ENCODE results near the gene CHURC1.

CHURC1 gene

GRCh38 chr14:64940336-64940910 lies 26.2 kb downstream of the CHURC1 start:
- DNase-seq, result no peak

- peak; percentile 49 for DNase-seq
These were observed 28.4 kb downstream of the CHURC1 start, which contains the start of gene GPX2 for GRCh38 chr14:64942531-64943111. TSS of gene GPX2 (minus strand) at chr14:64942745. CDS start at chr14:64942726, 19 bp downstream.

GRCh38 chr14:64943556-64943955 lies 29.3 kb downstream of the CHURC1 start:
- no peak for DNase-seq

GRCh38 chr14:64944041-64944440 lies 29.8 kb downstream of the CHURC1 start:
- no peak for DNase-seq

GRCh38 chr14:64944861-64945260 lies 30.6 kb downstream of the CHURC1 start:
- DNase-seq, result no peak

- no peak for DNase-seq
These were observed 31.4 kb downstream of the CHURC1 start for GRCh38 chr14:64945431-64946178.

- no peak for DNase-seq
These were observed 32.2 kb downstream of the CHURC1 start for GRCh38 chr14:64946310-64947045.

- no peak for DNase-seq
These were observed 33.7 kb downstream of the CHURC1 start for GRCh38 chr14:64947710-64948611.

GRCh38 chr14:64948612-64949210 lies 34.5 kb downstream of the CHURC1 start:
- DNase-seq, result no peak

GRCh38 chr14:64950889-64951288 lies 36.6 kb downstream of the CHURC1 start:
- DNase-seq, result no peak

GRCh38 chr14:64951291-64951690 lies 37.0 kb downstream of the CHURC1 start:
- DNase-seq, result no peak

GRCh38 chr14:64951724-64952123 lies 37.5 kb downstream of the CHURC1 start:
- DNase-seq, result no peak

- no peak for DNase-seq
These were observed 38.5 kb downstream of the CHURC1 start for GRCh38 chr14:64952598-64953309.

- no peak for DNase-seq
These were observed 39.0 kb downstream of the CHURC1 start for GRCh38 chr14:64953310-64953654.

GRCh38 chr14:64953661-64954060 lies 39.4 kb downstream of the CHURC1 start:
- no peak for DNase-seq

GRCh38 chr14:64954491-64955240 lies 40.4 kb downstream of the CHURC1 start:
- no peak for DNase-seq

GRCh38 chr14:64955297-64955696 lies 41.0 kb downstream of the CHURC1 start:
- DNase-seq, result no peak

GRCh38 chr14:64956697-64957406 lies 42.6 kb downstream of the CHURC1 start:
- no peak for DNase-seq

GRCh38 chr14:64958201-64958600 lies 43.9 kb downstream of the CHURC1 start:
- DNase-seq, result no peak

- no peak for DNase-seq
These were observed 44.5 kb downstream of the CHURC1 start for GRCh38 chr14:64958743-64959142.

Measured in NCI-H774 (cell line).